Measurements from ENCODE around the gene DSCAML1.

The DSCAML1 gene

GRCh38 chr11:117438371-117439000, 358.5 kb downstream of the DSCAML1 start:
- DNase-seq = no peak

GRCh38 chr11:117437791-117438130, 359.3 kb downstream of the DSCAML1 start:
- no peak for DNase-seq

DNA sequence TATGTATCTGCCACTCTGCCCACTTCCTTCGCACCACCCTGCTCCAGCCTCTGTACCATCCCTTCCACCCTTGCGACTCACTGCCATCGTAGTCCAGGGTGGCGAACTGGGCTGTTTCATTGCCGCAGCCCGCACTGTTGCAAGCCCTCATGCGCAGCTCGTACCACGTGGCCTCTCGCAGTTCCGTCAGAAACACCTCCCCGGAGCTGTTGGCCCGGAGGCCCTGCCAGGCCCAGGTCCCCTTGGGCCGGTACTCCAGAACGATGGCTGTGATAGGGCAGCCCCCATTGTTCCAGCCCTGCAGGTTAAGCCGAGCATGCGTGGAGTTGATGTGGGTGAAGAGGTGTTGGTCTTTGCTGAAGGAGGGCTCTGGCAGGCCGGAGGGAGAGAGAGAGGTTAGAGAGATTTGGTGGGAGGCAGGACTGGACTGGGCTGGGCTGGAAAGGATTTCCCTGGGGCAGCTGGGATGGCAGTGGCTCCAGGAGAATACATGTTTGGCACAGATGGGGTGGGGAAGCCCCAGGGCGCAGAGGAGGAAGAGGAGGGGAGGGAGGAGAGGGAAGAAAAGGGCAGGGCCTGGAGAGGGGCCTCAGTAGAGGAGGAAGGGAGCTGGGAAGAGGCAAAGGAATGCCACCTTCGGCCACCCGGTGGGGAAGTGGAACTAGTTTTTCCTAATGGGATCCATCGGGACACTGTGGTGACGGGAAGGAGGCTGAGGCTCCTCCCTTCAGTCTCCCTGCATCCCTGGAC, 359.8 kb downstream of the DSCAML1 start:
- no peak for DNase-seq

DNA sequence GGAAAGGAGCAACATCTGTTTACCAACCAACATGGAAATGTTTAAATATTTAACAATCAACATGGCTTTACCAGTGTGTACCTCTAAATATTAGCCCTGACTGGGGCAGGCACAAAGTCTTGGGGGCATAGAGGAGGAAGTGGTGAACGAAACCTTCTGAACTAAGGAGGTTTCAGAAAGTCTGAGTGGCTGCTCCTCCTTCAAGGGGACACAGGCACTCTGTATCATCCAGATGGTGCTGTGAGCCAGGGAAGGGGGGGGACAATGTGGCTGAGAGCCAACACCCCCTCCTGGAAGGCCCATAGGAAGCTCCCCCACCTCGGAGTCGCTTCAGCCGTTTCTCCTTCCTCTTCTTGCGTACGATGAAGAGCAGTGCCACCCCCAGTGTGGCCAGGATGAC, 361.7 kb downstream of the DSCAML1 start:
- DNase-seq = no peak

DNA sequence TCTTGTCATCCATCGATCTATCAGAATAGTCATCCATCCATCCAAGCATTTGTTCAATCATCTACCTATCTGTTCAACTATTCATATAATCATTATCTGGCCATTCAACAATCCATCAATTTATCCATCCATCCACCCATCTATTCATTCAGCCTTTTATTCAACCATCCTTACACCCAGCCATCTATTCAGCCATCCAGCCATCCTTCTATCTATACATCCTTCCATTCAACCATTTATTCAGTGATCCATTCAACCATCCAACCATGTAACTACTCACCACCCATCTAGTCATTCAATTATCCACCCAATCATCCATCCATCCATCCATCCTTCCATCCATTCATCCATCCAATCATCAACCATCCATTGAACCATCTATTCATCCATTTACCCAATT, 362.5 kb downstream of the DSCAML1 start:
- no peak for DNase-seq

GRCh38 chr11:117433717-117434116, 363.3 kb downstream of the DSCAML1 start:
- DNase-seq = no peak

- DNase-seq = no peak
Observed at GRCh38 chr11:117431436-117431835, 365.6 kb downstream of the DSCAML1 start.

DNA sequence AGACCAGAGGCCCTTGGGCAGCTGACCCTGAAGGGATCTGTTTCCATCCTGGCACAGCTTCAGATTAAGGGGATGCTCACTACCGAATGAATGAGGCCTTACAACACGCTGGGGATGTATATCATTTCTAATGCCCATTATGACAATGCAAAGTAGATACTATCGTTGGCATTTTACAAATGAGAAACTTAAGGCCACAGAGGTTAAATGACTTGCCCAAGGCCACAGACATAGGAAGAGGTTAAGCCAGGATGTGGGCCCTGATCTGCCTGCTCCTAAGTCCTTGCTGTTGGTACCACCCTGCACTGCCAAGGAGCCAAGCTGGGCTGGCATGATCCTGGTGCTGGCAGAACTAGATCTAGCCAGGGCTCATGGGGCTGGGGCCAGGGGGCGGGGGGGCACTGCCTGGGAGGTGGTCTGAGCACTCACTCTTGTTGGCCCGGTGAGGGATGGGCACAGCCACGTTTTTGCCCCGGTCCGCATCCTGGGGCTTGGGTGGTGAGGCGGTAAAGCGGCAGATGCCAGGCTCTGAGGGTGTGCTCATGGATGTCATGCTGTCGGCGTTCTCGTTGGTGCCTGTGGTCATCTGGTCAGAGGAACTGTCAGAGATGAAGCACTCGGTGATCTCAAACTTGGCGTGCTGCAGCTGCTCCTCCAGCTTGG, 366.6 kb downstream of the DSCAML1 start:
- DNase-seq = no peak

DNA sequence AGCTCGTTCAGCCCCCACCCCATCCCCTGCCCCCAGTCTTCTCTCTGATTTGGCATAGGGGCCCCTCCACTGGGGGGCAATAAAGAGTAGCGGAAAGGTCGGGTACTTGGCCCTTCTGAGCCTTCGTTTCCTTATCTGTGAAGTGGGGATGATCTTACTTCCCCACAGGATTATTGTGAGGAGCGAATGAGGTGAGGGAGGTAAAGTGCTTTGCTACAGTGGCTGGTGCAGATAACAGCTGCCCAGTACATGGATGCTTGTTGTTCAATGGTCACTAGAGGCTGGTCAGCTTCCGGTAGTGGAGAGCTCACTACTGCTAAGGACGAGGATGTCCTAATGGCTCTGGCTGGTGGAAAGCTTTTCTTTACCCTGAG, 368.2 kb downstream of the DSCAML1 start:
- DNase-seq = no peak

DNA sequence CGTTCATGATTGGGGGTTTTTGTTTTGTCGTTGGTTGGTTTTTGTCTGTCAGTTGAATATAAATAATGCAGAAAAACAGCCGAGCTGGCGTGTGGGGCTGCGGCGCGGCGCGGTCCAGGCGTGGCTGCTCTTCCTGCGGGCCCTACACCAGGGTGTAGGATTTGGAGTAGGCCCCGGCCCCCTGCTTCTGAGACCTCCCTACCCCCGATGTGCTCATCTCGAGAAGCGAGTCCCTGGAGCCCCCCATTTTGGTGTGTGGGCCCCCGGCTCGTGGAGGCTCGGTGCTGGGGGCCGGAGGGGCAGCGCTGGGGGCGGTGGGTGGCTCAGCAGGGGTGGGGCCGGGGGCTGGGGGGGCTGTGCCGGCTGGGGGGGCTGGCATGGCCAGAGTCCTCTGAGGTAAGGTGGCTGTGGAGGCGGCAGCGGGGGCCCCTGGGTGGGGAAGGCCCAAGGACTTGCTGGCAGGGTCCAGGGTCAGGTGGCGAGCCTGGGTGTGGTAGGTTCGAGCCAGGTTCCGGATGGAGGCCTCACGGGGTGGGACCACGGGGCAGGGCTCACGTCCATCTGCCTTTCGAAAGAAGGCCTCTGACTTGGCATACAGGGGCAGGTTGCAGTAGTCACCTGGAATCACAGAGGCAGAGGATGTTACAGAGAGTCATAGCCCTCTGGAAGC, 368.7 kb downstream of the DSCAML1 start:
- no peak for DNase-seq

DNA sequence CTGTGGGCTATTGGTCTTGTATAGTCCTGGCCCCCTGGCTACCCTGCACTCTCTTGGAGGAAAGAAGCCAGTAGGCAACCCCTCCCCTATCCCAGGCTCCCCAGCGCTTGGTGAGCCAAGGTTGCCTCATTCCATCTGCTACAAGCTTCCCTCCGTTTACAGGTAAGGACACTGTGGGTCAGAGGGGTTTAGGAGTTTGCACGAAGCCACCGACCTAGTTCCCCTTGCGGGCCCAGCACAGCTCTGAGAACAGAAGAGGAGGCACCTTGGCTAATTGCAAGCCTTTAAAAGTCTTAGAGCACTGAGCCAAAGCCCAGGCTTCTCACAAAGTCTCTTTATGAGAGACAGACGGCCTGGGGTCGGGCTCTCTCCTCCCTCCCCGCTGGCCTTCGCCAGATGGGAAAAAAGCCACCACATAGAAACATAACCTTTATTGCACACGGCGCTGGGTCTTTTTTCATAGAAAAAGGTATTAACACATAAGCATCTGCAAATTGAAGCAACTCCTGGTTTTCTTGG, 369.6 kb downstream of the DSCAML1 start:
- DNase-seq = no peak

GRCh38 chr11:117426941-117427340, 370.1 kb downstream of the DSCAML1 start:
- no peak for DNase-seq

DNA sequence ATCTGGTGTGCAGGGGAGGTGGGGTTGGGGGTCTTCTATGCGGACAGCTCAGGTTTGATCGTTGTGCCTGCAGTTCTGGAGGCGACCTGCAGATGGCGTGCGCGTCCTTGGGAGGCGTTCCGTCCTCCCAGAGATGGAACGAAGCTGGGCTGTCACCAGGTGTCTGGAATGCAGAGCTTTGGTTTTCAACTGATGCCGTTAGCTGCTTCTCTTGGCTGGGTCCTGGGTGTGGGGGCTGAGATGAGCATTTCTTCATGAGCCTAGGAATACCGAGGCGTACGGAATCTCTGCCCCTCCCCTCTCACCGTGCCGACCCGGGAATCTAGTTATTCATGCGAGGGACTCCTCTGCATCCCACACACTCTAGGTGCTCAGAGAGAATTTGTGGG, 370.7 kb downstream of the DSCAML1 start:
- peak; percentile 62 for DNase-seq

DNA sequence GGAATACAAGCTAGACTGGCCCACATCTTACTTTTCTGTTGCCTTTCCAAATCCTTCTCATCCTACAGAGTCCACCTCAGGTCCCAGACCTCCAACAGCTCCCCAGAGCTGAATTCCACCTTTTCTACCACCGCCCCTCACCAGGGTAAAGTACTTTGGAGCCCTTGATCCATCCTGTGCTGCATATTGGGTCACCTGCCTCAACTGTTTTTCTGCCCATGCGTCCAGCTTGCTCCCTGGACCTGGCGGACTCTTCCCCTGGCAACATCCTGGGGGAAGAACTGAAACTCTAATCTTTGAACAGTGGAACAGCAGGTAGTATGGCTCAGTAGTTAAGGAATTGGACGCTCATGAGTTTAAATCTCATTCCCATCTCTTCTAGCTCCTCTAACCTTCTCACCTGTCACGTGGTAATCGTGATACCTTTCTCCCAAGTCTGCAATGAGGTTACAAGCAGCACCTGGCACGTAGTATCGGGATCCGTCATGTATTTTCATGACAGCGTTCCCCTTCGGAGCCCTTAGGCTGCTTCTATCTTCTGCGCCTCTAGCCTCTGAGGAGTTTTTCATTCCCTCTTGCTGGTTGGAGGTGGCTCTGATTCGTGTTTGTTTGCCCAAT, 371.2 kb downstream of the DSCAML1 start:
- DNase-seq = no peak

GRCh38 chr11:117424781-117425180, 372.2 kb downstream of the DSCAML1 start:
- no peak for DNase-seq

DNA sequence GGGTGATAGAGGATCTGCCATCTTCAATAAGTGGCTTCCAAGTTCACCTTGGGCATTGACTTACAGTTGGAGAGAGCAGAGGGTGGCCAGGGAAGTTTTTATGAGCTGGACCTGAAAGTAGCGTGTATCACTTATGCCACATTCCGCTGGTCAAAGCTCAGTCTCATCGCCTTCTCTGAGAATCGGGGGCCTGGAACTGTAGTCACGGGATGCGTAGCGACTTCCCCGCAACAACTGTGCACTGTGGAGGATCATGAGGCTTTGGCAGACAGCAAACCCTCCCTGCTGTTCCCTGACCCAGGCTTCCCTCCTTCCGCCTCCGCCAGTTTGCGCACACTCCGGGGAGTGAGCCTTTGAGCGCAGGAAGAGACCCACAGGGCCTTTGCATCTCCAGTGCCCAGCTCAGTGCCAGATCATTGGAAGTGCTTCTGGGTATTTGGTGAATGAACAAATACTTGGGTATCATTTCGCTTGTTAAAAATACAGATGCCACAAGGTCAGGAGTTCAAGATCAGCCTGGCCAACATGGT, 373.9 kb downstream of the DSCAML1 start:
- no peak for DNase-seq

GRCh38 chr11:117421476-117421875, 375.5 kb downstream of the DSCAML1 start:
- DNase-seq = no peak

GRCh38 chr11:117421041-117421440, 376.0 kb downstream of the DSCAML1 start:
- no peak for DNase-seq

DNA sequence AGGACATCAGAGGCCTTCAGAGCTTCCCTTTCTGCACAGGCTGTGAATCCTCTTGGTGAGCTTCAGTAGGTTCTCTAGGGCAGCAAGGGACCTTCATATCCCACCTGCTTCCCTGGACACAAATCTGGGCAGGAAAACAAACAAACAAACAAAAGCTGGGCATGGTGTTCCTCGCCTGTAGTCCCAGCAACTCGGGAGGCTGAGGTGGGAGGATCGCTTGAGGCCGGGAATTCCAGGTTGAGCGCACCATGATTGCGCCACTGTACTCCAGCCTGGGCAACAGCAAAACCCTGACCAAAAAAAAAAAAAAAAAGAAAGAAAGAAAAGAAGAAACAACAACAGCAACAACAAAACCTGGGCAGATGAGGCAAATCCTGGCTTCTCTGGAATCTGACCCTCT, 376.4 kb downstream of the DSCAML1 start:
- DNase-seq = no peak

GRCh38 chr11:117420143-117420485, 376.9 kb downstream of the DSCAML1 start:
- DNase-seq = no peak

- no peak for DNase-seq
Observed at GRCh38 chr11:117419482-117420142, 377.4 kb downstream of the DSCAML1 start.

- DNase-seq = no peak
Observed at GRCh38 chr11:117418737-117419481, 378.1 kb downstream of the DSCAML1 start.

Measured in CD4-positive, alpha-beta T cell treated with Interleukin-17A for 1 hour (primary cell).